Body of pancreas (tissue), 4 donors: ENCODE data around the gene FAM193A. TPM values are rescaled to one million over a fixed set of nuclear protein-coding genes. Genes with fewer than 3 reads are reported as not detected.
"Not testable (repeated sequence)": the region's sequence is repeated elsewhere in the genome, so short reads cannot be mapped to it uniquely, and the experiment has no call there.

Experiments
- ATAC-seq: fragments of 150-250 bp; one replicate; pipeline ENCODE4 v1.9.1; 2016
- DNase-seq, 4 donors: peaks; one replicate each; pipeline ENCODE4 v3.0.0-alpha.2; 2019
- H3K27ac ChIP-seq, 4 donors: fragments of 200-600 bp; sonication (generic); 1 replicate in 3 of 4; 2 replicates in 1 of 4; pipeline versions ENCODE4 v1.5.1 to v1.6.1; 2016 to 2019; ENCODE audit warnings: mild to moderate bottlenecking in 1 of 4, mixed read lengths in 1 of 4, moderate library complexity in 1 of 4
- H3K27me3 ChIP-seq, 2 donors: fragments of 200-600 bp; sonication (generic); one replicate each; pipeline ENCODE4 v1.6.0; 2016; ENCODE audit warnings: mild to moderate bottlenecking in 1 of 2
- H3K36me3 ChIP-seq, 2 donors: fragments of 200-600 bp; sonication (generic); replicated peaks in 1 of 2; 2 replicates each; pipeline ENCODE4 v1.5.1; 2016; ENCODE audit warnings: low read depth in 2 of 2; ENCODE audit not compliant: insufficient read depth in 1 of 2
- H3K4me1 ChIP-seq: fragments of 200-600 bp; sonication (generic); one replicate; pipeline ENCODE4 v1.6.0; 2016
- H3K4me3 ChIP-seq, 2 donors: fragments of 200-600 bp; sonication (generic); 1 replicate in 1 of 2; 2 replicates in 1 of 2; pipeline ENCODE4 v1.5.1; 2016 to 2019
- H3K9me3 ChIP-seq, 3 donors: fragments of 200-600 bp; sonication (generic); 1 replicate in 2 of 3; 2 replicates in 1 of 3; pipeline ENCODE4 v1.5.1; 2016
- CTCF ChIP-seq, 7 experiments: fragments of 450-650 bp in 4 of 7; fragments of 200-600 bp in 3 of 7; sonication (generic) in 3 of 7; IDR thresholded peaks; one replicate each; pipeline ENCODE4 v1.5.1; 2016 to 2019; ENCODE audit warnings: antibody characterized with exemption in 7 of 7
- POLR2A ChIP-seq, 3 donors: fragments of 450-650 bp; IDR thresholded peaks; one replicate each; pipeline ENCODE4 v1.6.1; 2016; ENCODE audit warnings: antibody characterized with exemption in 3 of 3, mild to moderate bottlenecking in 2 of 3
- WGBS, 2 donors: methylation state at CpG; one replicate each; pipeline ENCODE4 v1.1.5; 2017; 5-methylcytosine and 5-hydroxymethylcytosine counted together
- intact Hi-C: fragments of 100-400 bp; cut with DNase I; formaldehyde crosslinking; loops from one replicate; pipeline ENCODE4 v1.15.1; 2023
- total RNA-seq, 2 donors: library from RNA; depleted of rRNA; stranded (reverse); fragments of >200 nt; gene quantifications; one replicate each; pipeline ENCODE4 v1.1.0, GENCODE V29; 2016

Gene FAM193A
- total RNA-seq, 2 donors from 2014 or later: 14.8 to 22.7 TPM

DNA sequence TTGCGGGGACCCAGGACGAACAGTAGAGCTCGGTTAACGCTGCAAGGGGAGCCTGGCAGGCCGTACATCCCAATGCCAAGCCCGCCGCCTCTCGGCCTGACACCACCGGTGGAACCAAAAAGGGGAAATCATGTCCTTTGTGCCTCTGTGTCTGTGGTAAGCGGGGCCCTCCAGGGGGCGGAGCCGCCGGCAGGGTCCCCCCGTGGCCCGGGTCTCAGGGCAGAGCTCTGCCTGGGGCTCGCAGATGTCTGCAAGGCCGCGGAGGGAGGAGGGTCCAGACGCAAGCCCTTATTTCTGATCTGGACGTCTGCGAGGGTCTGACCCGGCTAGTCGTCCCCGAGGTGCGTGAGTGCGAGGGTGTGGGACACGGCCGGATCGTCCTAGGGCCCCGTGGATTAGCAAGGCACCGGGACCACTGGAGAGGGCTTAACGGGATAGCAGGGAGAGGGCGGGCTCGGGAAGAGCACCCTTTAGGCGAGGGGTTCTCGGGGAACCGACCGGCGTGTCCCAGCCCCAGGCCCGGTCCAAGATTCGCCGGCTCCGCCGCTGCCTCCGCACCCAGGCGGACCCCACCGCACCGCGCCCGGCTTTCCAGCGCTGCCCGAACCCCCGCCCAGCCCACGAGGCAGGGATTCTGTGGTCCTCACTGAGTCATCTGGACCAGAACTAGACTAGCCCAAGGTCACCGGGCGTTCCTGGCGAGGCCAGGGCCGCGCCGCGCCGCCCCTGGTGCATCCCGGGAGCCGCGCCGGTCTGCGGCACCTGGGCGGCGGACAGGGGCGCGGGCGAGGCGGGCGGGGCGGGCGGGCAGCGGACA, 863 bp upstream of the FAM193A start:
- Histone ChIP-seq H3K4me1 (peaks cover 25% of the 10 kb centered on the region), H3K27ac (peak overlapping the region; percentile 73 to 93 (median 90)), H3K27me3 (no peaks in the 10 kb centered on the region), H3K36me3 (no peaks in the 10 kb centered on the region), H3K4me3 (peak overlapping the region; percentile 23 to 54), H3K9me3 (no peaks in the 10 kb centered on the region)
- DNase-seq (peak in 3 of 4 donors; percentile 27 to 49 (median 35)), ATAC-seq (no peak)
- WGBS, 2 donors: 8% methylated on average over 5 to 62 of the region's 77 CpGs
- intact Hi-C loops: no loop called here
- TF ChIP-seq POLR2A (IDR thresholded peaks at IDR 0.05): peak in 2 of 3 donors; percentile 54 to 57
- TF ChIP-seq CTCF (IDR thresholded peaks at IDR 0.05): no peak

DNA sequence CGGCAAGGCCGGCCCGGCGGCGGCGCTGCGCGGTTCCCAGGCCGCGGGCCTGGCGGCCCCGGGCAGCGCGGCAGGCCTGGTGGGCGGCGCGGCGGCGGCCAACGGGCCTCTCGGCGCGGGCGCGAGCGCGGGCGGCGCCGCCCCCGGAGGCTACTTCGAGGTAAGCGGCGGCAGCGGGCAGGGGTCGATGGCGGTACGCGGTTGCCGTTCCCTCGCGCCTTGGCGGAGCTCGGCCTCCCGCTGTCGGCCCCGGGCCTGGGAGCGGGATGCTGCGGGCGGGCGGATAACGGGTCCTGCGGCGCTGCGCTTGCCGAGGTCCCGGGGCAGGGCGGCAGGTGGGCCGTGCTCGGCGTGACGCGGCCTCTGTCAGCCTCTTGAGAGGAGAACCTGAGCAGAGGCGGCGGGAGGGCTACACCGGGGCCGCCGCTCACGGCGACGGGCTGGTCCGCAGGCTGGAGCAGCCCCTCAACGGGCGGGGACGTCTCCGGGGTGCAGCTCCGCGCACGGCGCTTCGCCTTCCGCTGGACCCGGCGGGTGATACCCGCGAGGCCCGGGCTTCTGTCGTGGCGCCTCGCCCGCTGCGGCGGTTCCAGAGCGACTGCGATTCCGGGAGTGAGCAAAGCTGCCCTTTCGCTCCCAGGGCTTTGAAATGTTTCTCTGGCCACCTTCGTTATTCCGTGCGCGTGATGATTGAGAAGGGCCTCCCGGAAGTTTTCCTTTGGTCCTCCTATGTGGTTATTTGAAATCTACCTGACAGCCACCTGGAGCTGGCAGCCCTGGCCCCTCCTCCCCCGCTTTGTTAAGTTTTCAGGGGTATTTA, 774 bp downstream of the FAM193A start:
- Histone ChIP-seq H3K4me1 (peaks cover 30% of the 10 kb centered on the region), H3K36me3 (no peaks in the 10 kb centered on the region), H3K4me3 (peak overlapping the region; percentile 18 to 91), H3K27ac (peak overlapping the region; percentile 75 to 98 (median 92)), H3K9me3 (no peaks in the 10 kb centered on the region), H3K27me3 (no peaks in the 10 kb centered on the region)
- intact Hi-C loops: no loop called here
- TF ChIP-seq CTCF (IDR thresholded peaks at IDR 0.05) (no peak), POLR2A (IDR thresholded peaks at IDR 0.05) (peak in 2 of 3 donors; percentile 42 to 55)
- DNase-seq (peak; percentile 44 to 55 (median 51)), ATAC-seq (peak; percentile 27)
- WGBS, 2 donors: 0% methylated on average over 12 to 71 of the region's 103 CpGs

DNA sequence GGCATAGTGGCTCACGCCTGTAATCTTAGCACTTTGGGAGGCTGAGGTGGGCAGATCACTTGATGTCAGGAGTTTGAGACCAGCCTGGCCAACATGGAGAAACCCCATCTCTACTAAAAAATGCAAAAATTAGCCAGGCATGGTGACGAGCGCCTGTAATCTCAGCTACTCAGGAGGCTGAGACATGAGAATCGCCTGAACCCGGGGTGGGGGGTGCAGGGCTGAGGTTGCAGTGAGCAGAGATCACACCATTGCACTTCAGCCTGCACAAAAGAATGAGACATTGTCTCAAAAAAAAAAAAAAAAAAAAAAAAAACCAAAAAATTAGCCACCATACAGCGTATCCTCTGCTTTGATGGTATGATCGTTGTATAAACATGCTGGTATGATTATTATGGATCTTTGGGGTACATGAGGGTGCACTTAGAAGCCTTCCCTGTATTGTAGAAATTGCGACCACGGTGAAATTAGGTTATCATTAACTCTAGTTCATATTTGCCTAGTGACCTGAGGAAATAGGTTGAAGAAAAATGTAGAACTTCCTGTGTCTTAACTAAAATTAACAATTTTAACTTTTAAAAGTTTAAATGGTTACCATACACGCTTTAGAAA, 7.2 kb downstream of the FAM193A start:
- H3K9me3 ChIP-seq, ATAC-seq, intact Hi-C loops, H3K27ac ChIP-seq, H3K36me3 ChIP-seq, H3K4me3 ChIP-seq, DNase-seq, H3K27me3 ChIP-seq: not testable (repeated sequence)
- peaks cover 26% of the 10 kb centered on the region for H3K4me1 ChIP-seq
- 71 to 76% methylated on average over 10 of the region's 10 CpGs for WGBS, 2 donors

- Histone ChIP-seq H3K4me3 (no peak overlapping the region), H3K27ac (no peak overlapping the region), H3K9me3 (no peaks in the 10 kb centered on the region), H3K27me3 (no peaks in the 10 kb centered on the region), H3K4me1 (peaks cover 14% of the 10 kb centered on the region), H3K36me3 (no peaks in the 10 kb centered on the region)
- DNase-seq (no peak), ATAC-seq (no peak)
- TF ChIP-seq CTCF (IDR thresholded peaks at IDR 0.05) (no peak), POLR2A (IDR thresholded peaks at IDR 0.05) (no peak)
- WGBS, 2 donors: 93 to 94% methylated on average over 7 of the region's 7 CpGs
- intact Hi-C loops: no loop called here
Measured at GRCh38 chr4:2545321-2546013, 9.0 kb downstream of the FAM193A start.
